NCI-H2196 (cell line): ENCODE results near the gene GPBAR1.

Experiments used
- DNase-seq: peaks from one replicate; lab custom pipeline; 2025; ENCODE audit not compliant: unreplicated experiment; lab: John Stamatoyannopoulos, UW

The GPBAR1 gene

DNA sequence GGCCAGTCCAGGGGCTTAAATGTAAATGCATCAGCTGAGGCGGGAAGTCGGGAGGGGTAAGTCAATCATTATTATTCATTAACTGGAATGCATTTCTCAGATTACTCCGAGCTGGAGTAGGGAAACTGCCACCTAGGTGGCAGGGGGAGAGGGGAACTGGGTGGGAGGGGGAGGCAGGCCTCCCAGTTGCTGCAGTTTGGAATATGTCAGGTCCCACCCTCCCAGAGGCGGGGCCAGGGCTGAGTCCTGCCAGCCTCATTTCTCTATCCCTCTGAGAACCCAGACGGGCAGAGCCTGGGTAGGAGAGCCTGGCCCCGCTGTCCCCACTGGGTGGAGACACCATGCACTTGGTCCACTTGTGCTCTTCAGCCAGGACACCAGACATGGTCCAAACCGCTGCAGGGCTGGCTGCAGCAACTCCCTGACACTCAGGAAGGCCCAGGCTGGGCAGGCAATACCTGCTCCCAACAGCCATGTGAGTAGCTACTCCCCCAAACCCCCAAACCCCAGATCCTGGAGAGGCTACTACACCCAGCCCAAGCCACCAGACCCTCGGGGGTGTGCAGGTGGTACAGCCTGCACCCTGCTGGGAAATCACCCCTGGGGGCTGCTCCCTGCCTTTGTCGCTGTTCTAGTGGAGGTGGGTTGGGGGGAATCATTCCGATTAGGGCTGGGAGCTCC lies at the start of gene GPBAR1:
TSS of gene GPBAR1 (plus strand) at position 274 of the 681 bp plus-strand sequence. CDS start 1,710 bp downstream, outside the sequence.
- no peak for DNase-seq

DNA sequence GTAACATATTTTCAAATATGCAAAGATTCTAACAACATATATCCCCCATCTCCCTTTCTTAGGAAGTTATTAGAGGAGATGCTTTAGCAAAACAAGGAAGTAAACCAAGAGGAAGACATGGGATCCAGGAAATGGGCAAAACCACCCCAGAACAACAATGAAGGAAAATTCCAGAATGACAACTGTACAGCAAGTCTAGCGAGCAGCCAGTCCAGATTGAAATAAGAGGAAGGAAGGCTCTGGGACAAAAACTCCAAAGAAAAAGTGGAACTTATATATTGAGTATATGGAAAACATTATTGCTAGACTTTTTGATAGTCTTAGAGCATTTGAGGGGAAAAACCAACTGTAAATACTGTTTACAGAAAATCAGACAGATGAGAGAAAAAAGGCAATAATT lies 46.7 kb upstream of the GPBAR1 start:
- DNase-seq: no peak

DNA sequence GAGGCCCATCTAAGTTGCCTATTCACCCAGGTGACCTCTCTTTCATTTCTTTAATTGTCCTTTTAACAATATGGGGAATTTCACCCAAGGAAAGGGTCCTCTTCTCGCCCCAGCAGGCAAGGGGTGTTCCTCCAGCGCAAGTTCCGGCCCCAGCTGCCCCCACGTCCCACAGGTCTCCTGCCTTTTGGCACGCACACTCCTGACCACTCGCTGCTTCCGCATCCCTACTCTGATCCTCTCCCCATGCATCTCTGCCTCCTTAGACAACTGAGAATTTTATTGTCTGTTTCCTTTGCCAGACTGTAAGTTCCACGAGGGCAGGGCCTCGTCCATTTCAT lies 44.5 kb upstream of the GPBAR1 start:
- DNase-seq: no peak

DNA sequence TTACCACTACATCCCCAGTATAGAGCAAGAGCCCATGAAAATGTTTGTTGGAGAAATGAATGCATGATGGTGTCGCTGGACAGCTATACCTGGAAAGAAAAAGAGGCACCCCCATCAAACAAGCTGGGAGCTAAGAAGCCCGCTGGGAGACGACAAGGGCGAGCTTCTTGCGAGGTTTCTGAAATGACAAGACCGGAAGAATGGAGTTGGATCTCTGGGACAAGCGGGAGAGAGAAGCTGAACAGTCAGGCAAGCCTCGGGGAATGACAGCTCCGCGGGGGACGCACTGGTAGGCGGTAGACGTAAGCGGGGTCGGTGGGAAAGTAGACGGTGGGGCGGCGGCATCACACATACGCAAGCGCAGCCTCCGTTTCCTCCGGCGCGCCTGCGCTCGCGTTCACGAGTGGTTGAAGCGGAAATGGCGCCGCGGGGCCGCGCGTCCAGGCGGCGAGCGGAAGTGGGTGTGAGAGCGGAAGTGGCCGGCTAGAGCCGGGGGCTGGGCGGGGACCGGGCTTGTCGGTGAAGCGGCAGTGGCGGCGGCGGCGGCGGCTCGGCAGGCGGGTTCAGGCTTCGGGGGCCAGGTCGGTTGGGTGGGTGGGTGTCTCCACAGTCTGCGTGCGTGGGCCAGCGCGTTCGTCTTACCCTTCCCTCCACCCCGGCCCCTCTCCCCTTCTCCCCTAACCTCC lies 44.0 kb upstream of the GPBAR1 start, which contains the start of gene ARPC2:
TSS of gene ARPC2 (plus strand) at position 516 of the 686 bp plus-strand sequence. CDS start 282 bp downstream, outside the sequence.
- DNase-seq: peak; percentile 95

DNA sequence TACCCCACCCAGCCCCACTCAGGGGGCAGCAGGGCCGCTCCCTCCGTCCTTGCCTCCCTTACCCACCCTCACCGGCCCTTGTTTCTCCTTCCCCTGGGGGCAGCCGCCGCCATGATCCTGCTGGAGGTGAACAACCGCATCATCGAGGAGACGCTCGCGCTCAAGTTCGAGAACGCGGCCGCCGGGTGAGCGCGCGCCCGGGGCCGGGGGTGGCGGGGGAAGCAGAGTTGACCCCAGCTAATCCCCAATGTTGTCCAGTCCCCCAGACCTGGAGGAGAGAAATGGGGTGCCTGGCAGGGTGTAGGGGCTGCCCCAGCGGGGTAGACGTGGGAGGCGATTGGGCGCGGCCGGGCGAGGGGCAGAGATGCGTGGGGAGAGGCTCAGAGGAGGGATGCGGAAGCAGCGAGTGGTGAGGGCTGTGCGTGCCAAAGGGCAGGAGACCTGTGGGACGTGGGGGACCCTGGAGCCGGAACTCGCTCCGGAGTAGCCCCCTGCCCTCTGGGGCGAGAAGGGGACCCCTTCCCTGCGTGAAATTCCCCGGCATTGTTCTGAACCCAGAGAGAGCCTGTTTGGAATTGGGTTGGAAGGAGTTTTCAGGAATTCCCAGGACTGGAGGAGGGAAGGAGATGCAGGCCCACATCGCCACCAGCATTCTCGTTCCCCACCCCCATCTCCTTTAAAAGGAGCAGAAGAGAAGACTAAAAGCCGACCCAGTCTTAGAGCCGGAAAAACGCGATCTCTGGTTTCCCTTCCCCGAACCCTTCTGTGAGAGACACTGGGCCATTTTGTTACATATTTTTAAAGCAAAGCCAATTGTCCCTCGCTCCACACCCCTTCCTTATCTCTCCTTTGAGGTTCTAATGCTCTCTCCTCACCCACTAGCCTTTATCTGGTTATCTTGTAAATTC lies 43.2 kb upstream of the GPBAR1 start:
- no peak for DNase-seq

- DNase-seq: no peak
Observed at GRCh38 chr2:218218268-218219185, 42.3 kb upstream of the GPBAR1 start.

DNA sequence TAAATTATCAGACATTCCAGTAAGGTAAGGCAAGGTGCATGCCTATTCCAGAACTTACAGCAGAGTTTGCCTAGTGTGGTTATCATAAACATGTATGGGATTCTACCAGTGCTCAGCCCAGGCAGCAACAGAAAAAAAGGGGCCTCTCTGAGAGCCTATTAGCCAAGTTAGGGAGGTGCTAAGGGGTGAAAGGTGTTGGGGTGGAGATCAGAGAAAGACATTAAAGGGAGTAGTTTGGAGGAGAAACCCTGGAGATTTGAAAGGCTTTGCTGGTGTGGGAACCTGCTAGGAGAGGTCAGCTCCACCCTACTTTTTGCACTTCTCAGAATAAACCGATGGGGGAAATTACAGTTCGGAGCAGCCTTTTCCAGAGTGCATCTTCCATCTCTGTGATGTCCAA lies 40.9 kb upstream of the GPBAR1 start:
- no peak for DNase-seq

- DNase-seq: no peak
Observed at GRCh38 chr2:218221000-218221399, 39.8 kb upstream of the GPBAR1 start.

DNA sequence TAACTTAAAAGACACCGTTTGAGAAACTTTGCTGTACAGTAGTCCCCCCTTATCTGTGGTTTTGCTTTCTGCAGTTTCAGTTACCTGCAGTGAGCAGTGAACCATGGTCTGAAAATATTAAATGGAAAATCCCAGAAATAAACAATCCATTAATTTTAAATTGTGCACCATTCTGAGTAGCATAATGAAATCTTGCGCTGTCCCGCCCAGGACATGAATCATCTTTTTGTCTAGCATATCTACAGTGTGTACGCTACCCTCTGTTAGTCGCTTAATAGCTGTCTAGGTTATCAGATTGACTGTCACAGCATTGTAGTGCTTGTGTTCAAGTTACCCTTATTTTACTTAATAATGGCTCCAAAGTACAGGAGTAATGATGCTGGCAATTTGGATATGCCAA lies 37.8 kb upstream of the GPBAR1 start:
- no peak for DNase-seq

DNA sequence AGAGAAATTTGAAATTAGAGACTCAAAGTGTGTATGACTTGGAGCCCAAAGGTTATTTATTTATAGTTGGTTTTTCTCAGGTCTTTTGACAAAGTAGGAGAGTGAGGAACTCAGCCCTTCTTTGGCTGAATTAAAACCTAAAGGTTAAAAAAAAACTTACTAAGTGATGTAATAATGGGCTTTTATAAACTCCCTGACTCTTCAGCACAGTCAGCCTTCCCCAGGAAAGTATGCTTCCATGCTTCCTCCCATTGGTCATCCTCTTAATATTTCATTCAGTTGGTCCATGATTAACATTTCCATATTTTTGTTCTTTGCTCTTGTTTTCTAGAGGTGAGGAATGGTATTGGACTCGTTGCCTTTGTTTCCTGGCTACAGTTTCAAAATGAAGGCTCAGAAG lies 36.6 kb upstream of the GPBAR1 start:
- no peak for DNase-seq

GRCh38 chr2:218226903-218227302 lies 33.9 kb upstream of the GPBAR1 start:
- no peak for DNase-seq

GRCh38 chr2:218228366-218229090 lies 32.3 kb upstream of the GPBAR1 start:
- no peak for DNase-seq

- no peak for DNase-seq
Observed at GRCh38 chr2:218229239-218229638, 31.6 kb upstream of the GPBAR1 start.

DNA sequence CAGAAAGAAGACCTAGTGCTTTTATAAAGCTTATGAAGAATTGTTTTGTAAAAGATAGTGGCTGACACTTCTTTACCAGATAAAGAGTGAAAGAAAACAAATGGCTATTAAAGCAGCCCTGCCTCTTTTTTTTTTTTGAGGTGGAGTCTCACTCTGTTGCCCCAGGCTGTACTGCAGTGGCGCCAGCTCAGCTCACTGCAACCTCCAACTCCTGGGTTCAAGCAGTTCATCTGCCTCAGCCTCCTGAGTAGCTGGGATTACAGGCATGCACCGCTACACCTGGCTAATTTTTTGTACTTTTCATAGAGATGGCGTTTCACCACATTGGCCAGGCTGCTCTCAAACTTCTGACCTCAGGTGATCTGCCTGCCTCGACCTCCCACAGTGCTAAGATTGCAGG lies 31.0 kb upstream of the GPBAR1 start:
- no peak for DNase-seq

- DNase-seq: no peak
Observed at GRCh38 chr2:218230882-218231281, 29.9 kb upstream of the GPBAR1 start.

DNA sequence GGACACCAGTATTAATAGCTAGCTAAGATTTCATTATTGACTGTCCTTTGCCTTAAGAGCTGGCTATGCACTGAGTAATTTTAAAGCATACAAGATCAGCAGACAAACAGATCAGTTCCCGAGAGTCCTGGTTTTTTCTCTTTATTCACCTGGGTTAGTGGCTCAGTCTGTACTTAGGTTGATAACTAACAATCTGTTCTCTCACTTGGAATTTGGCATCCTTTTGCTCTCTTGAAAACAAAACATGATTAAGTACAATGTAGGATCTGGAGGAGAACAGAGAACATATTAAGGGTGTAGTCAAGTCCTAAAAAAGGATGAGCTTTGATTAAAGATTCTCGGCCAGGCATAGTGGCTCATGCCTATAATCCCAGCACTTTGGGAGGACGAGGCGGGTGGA lies 27.3 kb upstream of the GPBAR1 start:
- no peak for DNase-seq

- DNase-seq: no peak
Observed at GRCh38 chr2:218234521-218234920, 26.3 kb upstream of the GPBAR1 start.

- no peak for DNase-seq
Observed at GRCh38 chr2:218235017-218235416, 25.8 kb upstream of the GPBAR1 start.

GRCh38 chr2:218236829-218237228 lies 24.0 kb upstream of the GPBAR1 start:
- DNase-seq: no peak

DNA sequence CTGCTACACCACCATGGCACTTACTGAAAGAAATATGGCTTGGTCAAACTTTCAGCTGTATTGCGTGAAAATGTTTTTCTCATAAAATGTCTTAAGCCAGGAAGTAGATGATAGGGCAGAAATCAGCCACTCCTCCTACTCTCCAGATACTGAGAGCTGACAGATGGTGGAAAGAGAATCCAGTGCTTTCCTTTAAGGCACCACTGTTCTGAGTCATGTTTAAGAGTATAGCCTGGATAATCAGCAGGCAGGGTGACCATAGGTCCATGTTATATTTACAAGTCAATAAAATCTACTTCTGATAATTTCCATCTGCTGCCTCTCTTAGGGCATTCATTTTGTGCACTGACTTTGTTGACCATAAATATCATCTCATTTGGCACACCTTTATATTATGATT lies 21.9 kb upstream of the GPBAR1 start:
- DNase-seq: no peak
